Uterus (tissue), 2 donors: ENCODE results near the gene JPT2.

Experiments used
- CTCF ChIP-seq, 4 experiments: fragments of 200-600 bp in 2 of 4; fragments of 450-650 bp in 2 of 4; sonication (generic) in 2 of 4; IDR thresholded peaks; one replicate each; pipeline ENCODE4 v1.5.1; 2016 to 2019; ENCODE audit warnings: antibody characterized with exemption in 4 of 4, mild to moderate bottlenecking in 2 of 4, moderate library complexity in 1 of 4
- POLR2A ChIP-seq, 2 donors: fragments of 450-650 bp; IDR thresholded peaks; one replicate each; pipeline ENCODE4 v1.6.1; 2016; ENCODE audit warnings: antibody characterized with exemption in 2 of 2, mild to moderate bottlenecking in 1 of 2, moderate library complexity in 1 of 2

- TF ChIP-seq CTCF (IDR thresholded peaks at IDR 0.05) (no peak), POLR2A (IDR thresholded peaks at IDR 0.05) (no peak)
Observed at GRCh38 chr16:1645914-1646525, 32.1 kb upstream of the JPT2 start.
